HUES48 (cell line): ENCODE results near the gene ARHGEF12.

Experiments
- H3K27ac ChIP-seq: one replicate; pipeline ENCODE4 v1.7.0; 2013; ENCODE audit warnings: low read depth, low read length, inconsistent platforms
- H3K27me3 ChIP-seq: 2 replicates; pipeline ENCODE4 v1.6.1; 2013; ENCODE audit warnings: mild to moderate bottlenecking, low read length; ENCODE audit not compliant: control insufficient read depth, insufficient read depth
- H3K36me3 ChIP-seq: 2 replicates; pipeline ENCODE4 v1.6.1; 2013; ENCODE audit warnings: low read length; ENCODE audit not compliant: control insufficient read depth, insufficient read depth
- H3K4me1 ChIP-seq: 2 replicates; pipeline ENCODE4 v1.6.1; 2013; ENCODE audit warnings: mild to moderate bottlenecking, low read length; ENCODE audit not compliant: control insufficient read depth, insufficient read depth
- H3K4me3 ChIP-seq: 2 replicates; pipeline ENCODE4 v1.5.1; 2013; ENCODE audit warnings: mild to moderate bottlenecking, low read depth, low read length
- H3K9ac ChIP-seq: 2 replicates; pipeline ENCODE4 v1.6.1; 2013; ENCODE audit warnings: mild to moderate bottlenecking, low read depth, low read length, moderate library complexity
- H3K9me3 ChIP-seq: 2 replicates; pipeline ENCODE4 v1.6.1; 2013; ENCODE audit warnings: low read length; ENCODE audit not compliant: control insufficient read depth, insufficient read depth

Gene ARHGEF12, protein sequence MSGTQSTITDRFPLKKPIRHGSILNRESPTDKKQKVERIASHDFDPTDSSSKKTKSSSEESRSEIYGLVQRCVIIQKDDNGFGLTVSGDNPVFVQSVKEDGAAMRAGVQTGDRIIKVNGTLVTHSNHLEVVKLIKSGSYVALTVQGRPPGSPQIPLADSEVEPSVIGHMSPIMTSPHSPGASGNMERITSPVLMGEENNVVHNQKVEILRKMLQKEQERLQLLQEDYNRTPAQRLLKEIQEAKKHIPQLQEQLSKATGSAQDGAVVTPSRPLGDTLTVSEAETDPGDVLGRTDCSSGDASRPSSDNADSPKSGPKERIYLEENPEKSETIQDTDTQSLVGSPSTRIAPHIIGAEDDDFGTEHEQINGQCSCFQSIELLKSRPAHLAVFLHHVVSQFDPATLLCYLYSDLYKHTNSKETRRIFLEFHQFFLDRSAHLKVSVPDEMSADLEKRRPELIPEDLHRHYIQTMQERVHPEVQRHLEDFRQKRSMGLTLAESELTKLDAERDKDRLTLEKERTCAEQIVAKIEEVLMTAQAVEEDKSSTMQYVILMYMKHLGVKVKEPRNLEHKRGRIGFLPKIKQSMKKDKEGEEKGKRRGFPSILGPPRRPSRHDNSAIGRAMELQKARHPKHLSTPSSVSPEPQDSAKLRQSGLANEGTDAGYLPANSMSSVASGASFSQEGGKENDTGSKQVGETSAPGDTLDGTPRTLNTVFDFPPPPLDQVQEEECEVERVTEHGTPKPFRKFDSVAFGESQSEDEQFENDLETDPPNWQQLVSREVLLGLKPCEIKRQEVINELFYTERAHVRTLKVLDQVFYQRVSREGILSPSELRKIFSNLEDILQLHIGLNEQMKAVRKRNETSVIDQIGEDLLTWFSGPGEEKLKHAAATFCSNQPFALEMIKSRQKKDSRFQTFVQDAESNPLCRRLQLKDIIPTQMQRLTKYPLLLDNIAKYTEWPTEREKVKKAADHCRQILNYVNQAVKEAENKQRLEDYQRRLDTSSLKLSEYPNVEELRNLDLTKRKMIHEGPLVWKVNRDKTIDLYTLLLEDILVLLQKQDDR (N-terminal part only)

DNA sequence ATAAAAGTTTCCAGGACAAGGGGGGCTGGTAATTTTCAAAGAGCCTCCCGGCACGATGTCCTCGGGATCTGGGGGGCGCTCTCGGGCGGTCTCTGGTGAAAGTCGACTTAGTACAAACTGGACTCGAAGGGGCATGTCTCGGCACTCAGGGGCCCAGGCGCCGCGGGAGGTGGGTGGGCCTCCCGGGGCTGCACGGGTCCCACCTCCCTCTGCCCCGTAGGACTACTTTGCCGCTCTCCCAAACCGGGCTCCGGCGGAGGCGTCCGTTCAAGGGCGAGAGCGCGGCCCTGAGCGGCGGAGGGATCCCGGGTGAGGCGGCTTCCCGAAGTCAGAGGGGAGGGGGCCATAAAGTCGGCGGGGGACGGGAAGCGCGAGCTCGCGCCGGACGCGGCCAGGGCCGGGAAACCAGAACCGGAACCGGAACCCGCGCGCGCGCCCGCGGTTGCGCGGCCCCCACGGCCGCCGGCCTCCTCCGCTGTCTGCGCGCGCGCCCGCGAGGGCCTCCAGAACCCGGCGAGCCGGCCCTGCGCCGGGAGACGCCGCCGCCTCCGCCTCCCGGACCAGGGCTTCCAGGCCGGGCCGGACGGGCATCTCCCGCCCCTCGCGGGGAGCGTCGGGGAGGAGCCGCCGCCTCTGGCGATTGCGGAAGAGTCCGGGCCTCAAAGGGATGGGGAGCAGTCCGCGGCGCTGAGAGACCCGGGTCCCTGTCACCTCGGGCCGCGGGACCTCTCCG, at the start of gene ARHGEF12:
ARHGEF12 (plus strand) TSS at position 506 of the 733 bp plus-strand sequence. CDS start 831 bp downstream, outside the sequence.
- Histone ChIP-seq H3K9ac (peak within 1 kb of the TSS; percentile 68), H3K9me3 (no peaks in the 10 kb centered on the region), H3K36me3 (no peaks in the 10 kb centered on the region), H3K4me1 (peaks cover 28% of the 10 kb centered on the region), H3K27me3 (no peaks in the 10 kb centered on the region), H3K27ac (peak within 1 kb of the TSS; percentile 87), H3K4me3 (peak within 1 kb of the TSS; percentile 87)

DNA sequence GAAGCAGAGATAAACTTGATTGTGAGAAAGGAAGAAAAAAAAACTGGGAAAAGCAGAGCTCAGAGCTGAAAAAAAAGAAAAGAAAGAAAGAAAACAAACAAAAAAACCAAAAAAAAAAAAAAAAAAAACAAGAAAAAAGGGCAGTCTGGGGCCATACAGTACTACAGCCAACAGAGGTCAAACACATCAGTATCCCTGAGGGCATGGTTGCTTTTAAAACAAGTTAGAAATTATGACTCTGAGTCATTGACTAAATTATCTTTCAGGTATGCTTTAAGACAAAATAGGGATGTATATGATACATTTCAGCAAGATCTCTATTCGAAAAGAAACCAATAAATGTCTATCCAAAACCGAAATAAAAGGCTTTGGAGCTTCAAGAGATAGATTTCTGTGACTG, 48.2 kb upstream of the ARHGEF12 start:
- Histone ChIP-seq H3K4me1 (0 out of 2 replicates have a peak, but pooled peaks cover 3% of the 10 kb centered on the region), H3K4me3 (no peak overlapping the region), H3K9ac (no peak overlapping the region), H3K36me3 (no peaks in the 10 kb centered on the region), H3K27ac (no peak overlapping the region), H3K27me3 (no peaks in the 10 kb centered on the region; the same call in 1 of the 2 replicates), H3K9me3 (no peaks in the 10 kb centered on the region)

DNA sequence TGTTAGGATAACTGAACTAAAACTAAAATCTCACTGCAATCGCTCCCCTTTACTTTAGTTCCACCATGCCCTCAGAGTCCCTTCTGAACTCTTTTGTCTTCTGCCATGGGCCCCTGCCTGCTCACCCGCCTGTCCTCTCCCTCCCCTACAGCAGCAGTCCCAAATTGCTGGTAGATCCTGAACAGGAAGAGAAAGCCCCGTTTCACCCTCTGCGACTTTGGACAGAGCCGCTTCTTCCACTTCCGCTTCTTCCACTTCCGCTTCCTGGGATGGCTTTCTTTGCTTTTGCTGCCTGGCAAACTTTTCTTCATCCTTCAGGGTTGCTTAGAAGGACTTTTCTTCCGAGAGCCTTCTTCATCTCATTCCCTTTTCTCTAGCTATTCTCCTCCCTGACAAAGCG, 46.8 kb upstream of the ARHGEF12 start:
- Histone ChIP-seq H3K4me3 (no peak overlapping the region), H3K4me1 (0 out of 2 replicates have a peak, but pooled peaks cover 3% of the 10 kb centered on the region), H3K9ac (no peak overlapping the region)

DNA sequence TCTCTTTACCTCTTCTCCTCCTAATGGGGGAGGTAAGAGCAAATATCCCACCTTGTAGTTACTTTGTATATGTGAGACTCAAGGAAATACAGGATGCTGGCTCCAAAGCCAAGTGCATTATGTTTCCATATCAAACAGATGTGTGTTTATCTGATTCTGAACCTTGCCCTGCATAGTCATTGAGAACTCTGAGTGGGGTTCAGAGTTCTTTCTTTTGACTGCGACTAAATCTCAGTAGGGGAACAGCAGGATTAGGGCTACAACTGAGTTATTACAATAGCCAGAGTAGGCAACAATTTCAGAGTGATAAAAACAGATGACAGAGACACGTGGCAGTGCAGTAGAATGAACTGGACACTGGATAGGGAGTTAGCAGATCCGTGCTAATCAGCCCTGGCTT, 45.3 kb upstream of the ARHGEF12 start:
- no peak overlapping the region for H3K9ac ChIP-seq

More for the DNA sequence above, 46.8 kb upstream of the ARHGEF12 start:
- no peak overlapping the region for H3K27ac ChIP-seq
- no peaks in the 10 kb centered on the region for H3K9me3 ChIP-seq
- no peaks in the 10 kb centered on the region; the same call in 1 of the 2 replicates for H3K27me3 ChIP-seq
- H3K36me3 ChIP-seq: no peaks in the 10 kb centered on the region

DNA sequence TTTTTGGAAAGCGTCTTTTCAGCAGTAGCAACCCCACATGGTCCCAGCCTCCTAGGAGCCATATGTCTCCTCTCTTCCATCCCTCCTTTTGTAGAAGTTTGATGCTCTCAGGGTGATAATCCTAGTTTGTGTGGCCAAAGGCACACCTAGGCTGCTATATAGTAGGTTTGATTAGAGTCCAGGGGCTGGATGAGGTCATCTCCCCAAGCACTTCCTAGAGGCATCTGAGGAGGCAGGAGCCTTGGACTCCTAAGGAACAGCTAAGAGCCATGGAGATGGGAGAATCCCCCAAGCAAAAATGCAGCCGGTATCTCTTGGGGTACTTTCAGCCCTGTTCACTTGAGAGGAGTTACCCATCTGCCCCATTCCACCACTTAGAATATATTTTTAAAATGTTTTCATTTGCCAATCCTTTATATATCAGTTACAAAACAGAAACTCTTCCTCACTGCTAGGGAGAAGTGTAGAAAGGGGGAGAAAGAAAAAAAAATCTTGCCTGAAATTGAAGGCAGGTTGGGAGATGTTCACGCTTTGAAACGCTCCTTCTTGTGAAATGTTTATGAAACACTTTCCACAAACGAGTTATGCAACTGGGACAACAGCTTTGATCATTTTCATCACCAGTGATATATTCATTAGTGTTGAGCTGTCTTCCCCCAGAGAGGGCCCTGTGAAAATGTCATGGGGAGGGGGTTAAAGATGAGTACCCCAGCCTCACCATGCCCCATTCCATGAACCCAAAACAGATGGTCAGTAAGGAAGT, 43.0 kb upstream of the ARHGEF12 start:
- Histone ChIP-seq H3K9me3 (no peaks in the 10 kb centered on the region), H3K27ac (no peak overlapping the region), H3K4me3 (no peak overlapping the region)

More for the DNA sequence above, 45.3 kb upstream of the ARHGEF12 start:
- Histone ChIP-seq H3K4me3 (no peak overlapping the region), H3K4me1 (0 out of 2 replicates have a peak, but pooled peaks cover 3% of the 10 kb centered on the region), H3K27me3 (no peaks in the 10 kb centered on the region; the same call in 1 of the 2 replicates), H3K36me3 (no peaks in the 10 kb centered on the region), H3K9me3 (no peaks in the 10 kb centered on the region), H3K27ac (no peak overlapping the region)

DNA sequence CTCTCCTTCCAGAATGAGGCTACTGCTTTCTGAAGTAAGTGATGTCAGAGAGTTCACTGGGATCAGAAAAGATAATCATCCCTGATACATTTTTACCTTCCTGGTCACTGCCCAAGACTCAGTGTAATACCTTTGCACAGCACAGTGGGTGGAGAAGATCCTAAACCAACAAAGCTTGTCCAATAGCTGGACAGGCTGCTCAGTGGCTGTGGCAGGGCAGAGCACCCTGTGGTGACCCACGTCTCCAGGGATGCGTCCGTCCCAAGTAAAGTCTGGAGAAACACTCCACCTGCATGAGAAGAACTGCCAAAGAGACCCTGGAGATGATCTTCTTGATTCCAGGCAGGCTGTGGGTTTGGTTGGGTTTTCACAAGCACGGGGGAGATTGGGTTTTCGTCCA, 42.1 kb upstream of the ARHGEF12 start:
- H3K9me3 ChIP-seq: no peaks in the 10 kb centered on the region
- peaks cover 2% of the 10 kb centered on the region; the same call in 1 of the 2 replicates for H3K4me1 ChIP-seq
- H3K27ac ChIP-seq: no peak overlapping the region
- no peak overlapping the region for H3K4me3 ChIP-seq
- H3K36me3 ChIP-seq: no peaks in the 10 kb centered on the region
- no peaks in the 10 kb centered on the region; the same call in 1 of the 2 replicates for H3K27me3 ChIP-seq
- H3K9ac ChIP-seq: no peak overlapping the region

More for the DNA sequence above, 43.0 kb upstream of the ARHGEF12 start:
- no peak overlapping the region for H3K9ac ChIP-seq
- no peaks in the 10 kb centered on the region for H3K36me3 ChIP-seq
- H3K27me3 ChIP-seq: no peaks in the 10 kb centered on the region; the same call in 1 of the 2 replicates
- H3K4me1 ChIP-seq: peaks cover 3% of the 10 kb centered on the region; the same call in 1 of the 2 replicates

DNA sequence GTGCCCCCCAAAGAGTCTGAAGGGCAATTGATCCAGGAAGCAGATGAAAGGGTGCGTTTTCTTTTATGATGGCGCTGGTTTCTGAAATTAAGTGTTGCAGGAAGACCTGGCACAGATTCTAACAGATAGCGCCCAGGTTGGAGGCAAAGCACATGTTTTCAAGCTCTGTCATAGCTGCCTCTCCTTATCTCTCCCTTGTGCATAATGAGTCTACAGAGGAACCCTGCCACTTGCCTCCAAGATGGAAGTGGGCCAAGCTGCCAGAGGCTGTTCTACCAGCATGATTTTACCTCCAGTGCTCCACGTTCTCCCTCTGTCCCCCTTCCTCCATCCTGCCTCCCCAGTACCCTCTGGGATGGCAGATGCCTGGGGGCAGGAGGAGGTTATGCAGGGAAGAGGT, 41.1 kb upstream of the ARHGEF12 start:
- peaks cover 3% of the 10 kb centered on the region; the same call in 1 of the 2 replicates for H3K4me1 ChIP-seq
- no peaks in the 10 kb centered on the region for H3K36me3 ChIP-seq
- no peaks in the 10 kb centered on the region; the same call in 1 of the 2 replicates for H3K27me3 ChIP-seq
- no peak overlapping the region for H3K9ac ChIP-seq
- H3K27ac ChIP-seq: no peak overlapping the region
- no peaks in the 10 kb centered on the region for H3K9me3 ChIP-seq
- no peak overlapping the region for H3K4me3 ChIP-seq

DNA sequence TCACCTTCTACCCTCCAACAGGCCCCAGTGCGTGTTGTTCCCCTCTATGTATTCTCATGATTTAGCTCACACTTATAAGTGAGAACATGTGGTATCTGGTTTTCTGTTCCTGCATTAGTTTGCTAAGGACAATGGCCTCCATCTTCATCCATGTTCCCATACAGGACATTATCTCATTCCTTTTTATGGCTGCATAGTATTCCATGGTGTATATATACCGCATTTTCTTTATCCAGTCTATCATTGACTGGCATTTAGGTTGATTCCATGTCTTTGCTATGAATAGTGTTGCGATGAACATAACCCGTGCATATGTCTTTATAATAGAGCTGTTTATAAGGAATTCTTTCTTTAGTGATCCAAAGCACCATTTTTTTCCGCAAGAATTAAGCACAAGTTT, 39.7 kb upstream of the ARHGEF12 start:
- Histone ChIP-seq H3K4me3 (no peak overlapping the region), H3K27ac (no peak overlapping the region), H3K9me3 (no peaks in the 10 kb centered on the region), H3K4me1 (peaks cover 3% of the 10 kb centered on the region; the same call in 1 of the 2 replicates), H3K9ac (no peak overlapping the region), H3K36me3 (no peaks in the 10 kb centered on the region), H3K27me3 (no peaks in the 10 kb centered on the region; the same call in 1 of the 2 replicates)

DNA sequence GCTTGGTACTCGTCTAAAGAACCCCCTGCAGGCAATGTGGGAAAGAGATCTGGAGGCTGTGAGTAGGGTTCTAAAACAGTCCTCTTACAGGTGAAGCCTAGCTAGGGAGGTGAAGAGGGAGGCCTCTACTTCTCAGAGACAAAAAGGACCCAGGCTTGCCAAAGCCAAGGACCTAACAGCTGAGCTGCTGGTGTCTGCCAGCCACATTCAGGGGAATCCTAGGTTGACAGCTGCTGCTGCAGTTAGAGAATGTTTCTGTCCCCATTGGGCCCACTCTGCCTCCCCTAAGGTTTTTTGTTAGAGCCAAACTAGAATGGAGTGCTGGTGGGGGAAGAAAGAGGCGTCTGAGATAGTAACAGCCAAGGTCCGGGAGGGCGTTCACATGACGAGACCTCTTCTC, 37.8 kb upstream of the ARHGEF12 start:
- Histone ChIP-seq H3K4me1 (peaks cover 3% of the 10 kb centered on the region; the same call in 1 of the 2 replicates), H3K36me3 (no peaks in the 10 kb centered on the region), H3K27me3 (no peaks in the 10 kb centered on the region), H3K4me3 (no peak overlapping the region), H3K27ac (no peak overlapping the region), H3K9ac (no peak overlapping the region), H3K9me3 (no peaks in the 10 kb centered on the region)
